ENCODE measurements around the gene ARMH3. TPM values are rescaled to one million over a fixed set of nuclear protein-coding genes. Genes with fewer than 3 reads are reported as not detected.

Gene ARMH3
- total and polyA plus RNA-seq, 10 of the 15 experiments (the other 5 are each of a cell fraction or from before 2014, with no cell fraction given) = 13.0 to 33.0 (median 16.4) TPM

GRCh38 chr10:101903827-101904550 lies 152.0 kb downstream of the ARMH3 start:
- SMC1A ChIA-PET (ENCODE audit: uncharacterized antibody, unreplicated experiment) = interaction anchor here (0.9 to 15.5 kb wide), 22 partner anchors 9 to 149 kb away, joined by 3 to 369 read pairs (median 4); partner anchors contain the start of gene OGA
- H3K27ac ChIP-seq (ENCODE audit: control insufficient read depth, insufficient read depth) = peak overlapping the region; percentile 91
- intact Hi-C loops (cut with micrococcal nuclease; ENCODE audit: unreplicated experiment) = loop anchor here (2.0 to 5.0 kb wide), 2 partner anchors 62 to 65 kb away; partner anchors contain the start of gene KCNIP2
- WGBS (ENCODE audit: insufficient coverage, insufficient replicate concordance, low lambda C conversion rate, missing lambda C conversion rate) = 4% methylated on average over 7 of the region's 7 CpGs
- no peak for FAIRE-seq
- H2AFZ ChIP-seq (ENCODE audit: control insufficient read depth, low read depth, low read length) = peak overlapping the region; percentile 48
- POLR2A ChIA-PET = interaction anchor here (0.6 to 5.1 kb wide), 10 partner anchors 10 to 100 kb away, joined by 3 to 35 read pairs (median 4); partner anchors contain the start of gene OGA
- peaks cover 3% of the 10 kb centered on the region for H3K79me2 ChIP-seq (ENCODE audit: control insufficient read depth, insufficient read depth, low read length)
- DNase-seq (ENCODE audit: low read depth, low spot score) = peak; percentile 88
- H4K20me1 ChIP-seq (ENCODE audit: control insufficient read depth, insufficient read depth) = no peaks in the 10 kb centered on the region
- H3K27me3 ChIP-seq (replicated peaks in 1 of 2; ENCODE audit: control insufficient read depth in 2 of 2, insufficient read depth in 2 of 2, low read length in 1 of 2) = no peaks in the 10 kb centered on the region
- no peaks in the 10 kb centered on the region for H3K36me3 ChIP-seq (ENCODE audit: control insufficient read depth in 2 of 2, insufficient read depth in 2 of 2, low read length in 1 of 2)
- H3K4me1 ChIP-seq (ENCODE audit: control insufficient read depth, insufficient read depth, low read length) = peaks cover 45% of the 10 kb centered on the region
- peak overlapping the region; percentile 36 for H3K9ac ChIP-seq (ENCODE audit: control insufficient read depth, insufficient read depth, low read length)
- H3K4me3 ChIP-seq = peak overlapping the region; percentile 4; the same call in 1 of the 2 replicates
- CTCF ChIA-PET = interaction anchor here (0.7 to 9.4 kb wide), 11 partner anchors 8 to 105 kb away, joined by 3 to 127 read pairs (median 12); no protein-coding TSS in a partner anchor
- H3K9me3 ChIP-seq (replicated peaks; ENCODE audit: control insufficient read depth, insufficient read depth, low read length) = no peaks in the 10 kb centered on the region
- in situ Hi-C loops (cut with MboI) = no loop called here
- RAD21 ChIA-PET (ENCODE audit: unreplicated experiment) = interaction anchor here (0.5 to 13.6 kb wide), 8 partner anchors 14 to 201 kb away, joined by 3 to 352 read pairs (median 38); no protein-coding TSS in a partner anchor
- peak overlapping the region; percentile 84 for H3K4me2 ChIP-seq (ENCODE audit: control insufficient read depth, insufficient read depth)
- peak; percentile 77 for ATAC-seq
- no TSS peak for BruUV-seq (replicated peaks)
- TF ChIP-seq EGR1 (IDR thresholded peaks at IDR 0.05; ENCODE audit: borderline replicate concordance in 1 of 2, low read depth in 2 of 2, low read length in 2 of 2) (no peak), PBX3 (IDR thresholded peaks at IDR 0.05; ENCODE audit: insufficient replicate concordance, low read depth, low read length) (peak; percentile 90), RBBP5 (conservative IDR thresholded peaks at IDR 0.05) (no peak), IKZF2 (IDR thresholded peaks at IDR 0.05) (peak; percentile 76 to 82; a peak in 3 of 4 replicates), SUPT20H (IDR thresholded peaks at IDR 0.05; ENCODE audit: borderline replicate concordance, control insufficient read depth, low read depth, low read length) (no peak), ATF7 (IDR thresholded peaks at IDR 0.05; ENCODE audit: low read depth) (peak; percentile 89), RFX5 (IDR thresholded peaks at IDR 0.05; ENCODE audit: low read depth, low read length) (no peak), CTCF (IDR thresholded peaks at IDR 0.05 in 2 of 3, conservative IDR thresholded peaks at IDR 0.05 in 1 of 3; ENCODE audit: control insufficient read depth in 2 of 3, extremely low read depth in 1 of 3, insufficient read depth in 1 of 3, low read depth in 3 of 3, low read length in 3 of 3) (0 out of 6 replicates have a peak, but pooled peaks of 1 of the 3 experiments have one; percentile 0), NFIC (IDR thresholded peaks at IDR 0.05; ENCODE audit: low read depth, low read length) (peak; percentile 7; the same call in 1 of the 2 replicates), HCFC1 (IDR thresholded peaks at IDR 0.05; ENCODE audit: low read length) (no peak), HDAC6 (IDR thresholded peaks at IDR 0.05; ENCODE audit: unreplicated experiment) (no peak), RB1 (IDR thresholded peaks at IDR 0.05; ENCODE audit: borderline replicate concordance) (peak; percentile 52; the same call in 1 of the 2 replicates)
- TF ChIP-seq, protein P1, sequence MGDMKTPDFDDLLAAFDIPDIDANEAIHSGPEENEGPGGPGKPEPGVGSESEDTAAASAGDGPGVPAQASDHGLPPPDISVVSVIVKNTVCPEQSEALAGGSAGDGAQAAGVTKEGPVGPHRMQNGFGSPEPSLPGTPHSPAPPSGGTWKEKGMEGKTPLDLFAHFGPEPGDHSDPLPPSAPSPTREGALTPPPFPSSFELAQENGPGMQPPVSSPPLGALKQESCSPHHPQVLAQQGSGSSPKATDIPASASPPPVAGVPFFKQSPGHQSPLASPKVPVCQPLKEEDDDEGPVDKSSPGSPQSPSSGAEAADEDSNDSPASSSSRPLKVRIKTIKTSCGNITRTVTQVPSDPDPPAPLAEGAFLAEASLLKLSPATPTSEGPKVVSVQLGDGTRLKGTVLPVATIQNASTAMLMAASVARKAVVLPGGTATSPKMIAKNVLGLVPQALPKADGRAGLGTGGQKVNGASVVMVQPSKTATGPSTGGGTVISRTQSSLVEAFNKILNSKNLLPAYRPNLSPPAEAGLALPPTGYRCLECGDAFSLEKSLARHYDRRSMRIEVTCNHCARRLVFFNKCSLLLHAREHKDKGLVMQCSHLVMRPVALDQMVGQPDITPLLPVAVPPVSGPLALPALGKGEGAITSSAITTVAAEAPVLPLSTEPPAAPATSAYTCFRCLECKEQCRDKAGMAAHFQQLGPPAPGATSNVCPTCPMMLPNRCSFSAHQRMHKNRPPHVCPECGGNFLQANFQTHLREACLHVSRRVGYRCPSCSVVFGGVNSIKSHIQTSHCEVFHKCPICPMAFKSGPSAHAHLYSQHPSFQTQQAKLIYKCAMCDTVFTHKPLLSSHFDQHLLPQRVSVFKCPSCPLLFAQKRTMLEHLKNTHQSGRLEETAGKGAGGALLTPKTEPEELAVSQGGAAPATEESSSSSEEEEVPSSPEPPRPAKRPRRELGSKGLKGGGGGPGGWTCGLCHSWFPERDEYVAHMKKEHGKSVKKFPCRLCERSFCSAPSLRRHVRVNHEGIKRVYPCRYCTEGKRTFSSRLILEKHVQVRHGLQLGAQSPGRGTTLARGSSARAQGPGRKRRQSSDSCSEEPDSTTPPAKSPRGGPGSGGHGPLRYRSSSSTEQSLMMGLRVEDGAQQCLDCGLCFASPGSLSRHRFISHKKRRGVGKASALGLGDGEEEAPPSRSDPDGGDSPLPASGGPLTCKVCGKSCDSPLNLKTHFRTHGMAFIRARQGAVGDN (IDR thresholded peaks at IDR 0.05) = peak; percentile 87
